GM19397 (cell line): ENCODE measurements around the gene SMDT1.
A peak's percentile ranks its signal among the peaks of the same experiment; 100 is the strongest.
"Not testable (repeated sequence)": the region's sequence is repeated elsewhere in the genome, so short reads cannot be mapped to it uniquely, and the experiment has no call there.

Experiments
- ATAC-seq: cut with Tn5 transposase; IDR thresholded peaks from one replicate; pipeline ENCODE4 v1.9.1; 2021; ENCODE audit warnings: mild to moderate bottlenecking, moderate library complexity; ENCODE audit not compliant: unreplicated experiment

The SMDT1 gene

DNA sequence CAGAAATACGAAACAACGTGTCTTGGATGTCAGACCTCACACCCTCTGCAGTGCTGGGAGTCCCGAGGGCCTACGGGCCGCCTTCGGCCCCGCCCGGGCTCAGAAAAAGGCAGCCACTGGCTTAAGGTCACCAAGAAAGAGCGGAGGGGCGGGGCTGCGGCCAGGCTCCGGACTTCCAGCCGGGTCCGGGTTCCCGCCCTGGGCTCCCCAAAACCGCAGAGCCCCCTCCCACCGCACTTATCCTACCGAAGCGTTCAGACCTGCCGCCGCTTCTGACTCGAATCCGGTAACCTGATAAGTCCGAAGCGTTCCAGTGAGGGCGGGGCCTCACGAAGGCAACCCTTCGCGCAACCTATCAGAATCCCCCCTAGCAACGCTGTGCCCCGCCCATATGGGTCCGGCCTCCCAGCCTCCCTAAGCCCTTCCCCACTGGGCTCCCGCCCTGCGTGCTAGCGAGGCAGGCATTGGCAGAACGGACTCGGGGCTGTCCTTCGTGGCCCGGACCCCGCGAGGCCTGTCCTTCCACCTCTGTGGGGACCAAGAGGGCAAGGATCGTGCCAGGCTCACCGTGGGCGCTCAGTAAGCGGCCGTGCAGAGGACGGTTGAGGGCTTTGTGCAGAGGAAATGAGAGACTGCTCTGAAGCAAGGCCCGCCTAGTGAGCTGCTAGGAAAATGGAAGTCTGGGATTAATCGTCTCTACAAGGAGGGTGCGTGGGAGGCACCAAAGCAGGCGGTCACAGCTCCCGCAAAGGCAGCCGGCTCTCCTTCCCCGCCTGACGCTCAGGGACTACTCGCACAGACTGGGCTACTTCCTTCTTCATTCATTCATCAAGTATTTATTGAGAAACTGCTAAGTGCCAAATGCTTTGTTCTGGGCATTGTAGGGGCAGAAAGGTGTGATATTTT lies 8.7 kb upstream of the SMDT1 start, which contains the start of gene NAGA:
TSS of gene NAGA (minus strand) at position 296 of the 906 bp plus-strand sequence. CDS start 515 bp downstream, outside the sequence.
- peak; percentile 87 for ATAC-seq

DNA sequence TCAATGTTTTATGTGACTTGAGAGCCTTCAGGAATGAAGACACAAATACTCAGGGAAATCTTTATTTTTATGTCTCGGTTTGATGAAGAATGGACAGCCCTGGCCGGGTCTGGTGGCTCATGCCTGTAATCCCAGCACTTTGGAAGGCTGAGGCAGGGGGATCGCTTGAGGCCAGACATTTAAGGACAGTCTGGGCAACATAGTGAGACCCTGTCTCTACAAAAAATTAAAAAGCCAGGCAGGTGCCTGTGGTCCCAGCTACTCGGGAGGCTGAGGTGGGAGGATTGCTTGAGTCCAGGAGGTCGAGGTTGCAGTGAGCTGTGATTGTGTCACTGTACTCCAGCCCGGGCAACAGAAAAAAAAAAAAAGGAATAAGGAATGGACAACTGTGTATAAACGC lies 8.0 kb upstream of the SMDT1 start:
- not testable (repeated sequence) for ATAC-seq

DNA sequence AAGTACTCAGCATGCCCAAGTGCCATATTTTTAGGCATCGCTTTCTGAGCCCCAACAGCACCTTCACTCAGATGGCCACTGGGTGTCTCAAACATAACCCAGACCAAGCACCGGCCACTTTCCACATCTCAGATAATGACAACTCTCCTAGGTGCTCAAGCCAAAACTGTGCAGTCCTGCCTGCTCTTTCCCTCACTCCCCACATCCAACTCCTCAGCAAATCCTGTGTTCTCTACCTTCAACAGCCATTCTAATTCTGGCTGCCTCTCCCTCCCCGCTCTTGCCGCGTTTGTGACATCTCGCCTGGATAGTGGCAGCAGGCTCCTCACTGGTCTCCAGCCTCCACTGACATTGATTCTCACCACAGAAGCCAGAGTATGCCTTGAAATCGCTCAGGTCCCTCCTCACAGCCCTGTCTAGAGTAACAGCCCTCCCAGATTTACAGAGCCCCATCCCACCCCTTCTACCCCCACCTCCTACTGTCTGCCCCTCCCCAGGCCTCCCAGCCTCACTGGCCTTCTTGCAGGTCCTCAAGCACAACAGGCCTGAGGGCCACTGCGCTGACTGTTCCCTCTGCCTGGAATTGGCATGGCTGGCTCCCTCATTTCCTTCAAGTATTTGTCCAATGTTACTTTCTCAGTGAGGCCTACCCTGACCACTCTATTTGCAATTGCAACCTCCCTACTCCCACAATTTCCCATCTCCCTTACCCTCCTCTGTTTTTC lies 6.7 kb upstream of the SMDT1 start:
- ATAC-seq: no peak

DNA sequence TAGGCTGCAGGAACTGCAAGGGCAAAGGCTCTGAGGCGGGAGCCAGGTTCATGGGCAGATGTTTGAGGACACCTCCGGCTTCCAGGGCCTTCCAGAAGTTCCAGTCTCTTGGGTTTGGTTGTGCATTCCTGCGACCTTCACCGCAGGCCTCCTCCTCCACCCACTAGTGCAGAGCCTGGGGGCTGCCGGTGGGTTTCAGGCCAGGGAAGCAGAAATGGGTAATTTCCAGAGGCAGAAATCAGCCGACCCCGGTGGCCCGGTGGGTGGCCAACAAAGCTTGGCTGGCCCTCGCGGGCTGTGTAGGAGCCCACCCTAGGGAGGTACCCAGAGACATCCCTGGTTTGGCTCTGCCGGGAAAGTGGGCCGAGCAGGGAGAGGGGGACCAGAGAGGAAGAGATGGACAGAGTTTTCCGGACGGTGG lies 5.9 kb upstream of the SMDT1 start:
- ATAC-seq: no peak

DNA sequence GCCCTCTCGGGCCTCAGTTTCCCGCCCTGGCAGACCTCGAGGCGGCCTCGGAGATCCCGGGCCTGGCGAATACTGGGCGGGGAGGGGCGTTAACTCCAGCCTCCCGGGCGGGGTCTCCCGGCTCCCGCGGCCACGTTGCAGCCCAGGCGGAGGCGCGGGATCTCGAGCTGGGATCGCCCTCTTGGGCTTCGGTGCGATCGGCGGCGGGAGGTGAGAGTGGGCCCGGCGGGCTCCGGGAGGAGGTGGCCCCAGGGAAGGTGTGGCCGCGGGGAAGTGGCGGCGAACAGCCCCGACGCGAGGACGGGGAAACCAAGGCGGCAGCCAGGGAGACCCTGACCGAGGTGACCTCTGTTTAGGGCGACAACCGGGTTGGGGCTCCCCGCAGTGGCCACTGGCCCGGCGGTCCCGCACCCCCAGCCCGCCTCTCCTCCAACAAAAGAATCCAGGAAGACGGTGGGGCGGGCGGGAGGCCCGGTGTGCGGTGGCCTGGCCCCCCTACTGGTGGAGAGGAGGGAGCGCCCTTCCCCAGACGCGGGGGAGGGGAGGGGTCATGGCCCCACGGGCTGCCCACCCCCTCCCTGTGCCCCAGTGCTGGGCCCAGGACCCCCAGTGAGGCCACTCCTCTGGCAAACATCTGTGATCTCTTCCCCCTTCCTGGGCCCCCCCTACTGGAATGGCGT lies 5.2 kb upstream of the SMDT1 start, which contains the start of gene PHETA2:
TSS of gene PHETA2 (plus strand) at position 117 of the 680 bp plus-strand sequence. CDS start 3,046 bp downstream, outside the sequence.
- ATAC-seq: no peak

DNA sequence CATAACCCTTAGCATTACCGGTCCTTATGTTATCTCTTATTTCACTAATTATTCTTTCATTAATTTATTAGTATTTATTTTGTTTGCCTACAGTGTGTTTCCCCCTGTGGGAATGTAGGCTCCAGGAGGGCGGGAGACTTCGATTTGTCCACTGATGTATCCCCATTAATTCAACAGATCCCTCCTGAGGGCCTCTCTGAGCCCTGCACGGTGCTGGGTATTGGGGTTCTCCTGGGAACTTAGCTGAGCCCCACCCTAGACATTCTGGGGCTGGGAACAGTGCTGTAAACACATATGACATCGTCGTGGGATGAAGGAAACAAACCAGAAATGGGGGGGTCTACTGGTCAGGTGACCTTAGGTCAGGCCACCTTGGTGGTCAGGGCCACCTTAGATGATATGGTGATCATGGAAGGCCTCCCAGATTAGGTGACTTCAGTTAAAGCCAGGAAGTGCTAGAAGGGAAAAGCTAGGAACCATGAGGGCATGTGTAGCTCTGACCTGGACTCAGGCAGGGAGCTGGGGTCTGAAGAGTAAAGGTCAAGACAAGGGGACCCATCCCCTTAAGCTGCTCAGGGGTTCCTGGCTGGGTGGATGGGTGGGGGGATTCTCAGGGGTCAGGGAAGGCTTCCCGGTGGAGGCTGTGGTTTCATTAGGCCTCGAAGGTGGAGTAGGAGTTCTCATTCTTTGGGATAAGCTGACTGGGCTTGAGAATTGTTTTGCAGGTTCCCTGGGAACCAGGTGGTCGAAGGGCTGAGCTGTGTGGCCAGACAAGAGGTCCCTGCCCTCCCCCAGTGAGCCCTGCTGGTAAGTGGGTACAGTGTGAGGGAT lies 4.4 kb upstream of the SMDT1 start:
- no peak for ATAC-seq

DNA sequence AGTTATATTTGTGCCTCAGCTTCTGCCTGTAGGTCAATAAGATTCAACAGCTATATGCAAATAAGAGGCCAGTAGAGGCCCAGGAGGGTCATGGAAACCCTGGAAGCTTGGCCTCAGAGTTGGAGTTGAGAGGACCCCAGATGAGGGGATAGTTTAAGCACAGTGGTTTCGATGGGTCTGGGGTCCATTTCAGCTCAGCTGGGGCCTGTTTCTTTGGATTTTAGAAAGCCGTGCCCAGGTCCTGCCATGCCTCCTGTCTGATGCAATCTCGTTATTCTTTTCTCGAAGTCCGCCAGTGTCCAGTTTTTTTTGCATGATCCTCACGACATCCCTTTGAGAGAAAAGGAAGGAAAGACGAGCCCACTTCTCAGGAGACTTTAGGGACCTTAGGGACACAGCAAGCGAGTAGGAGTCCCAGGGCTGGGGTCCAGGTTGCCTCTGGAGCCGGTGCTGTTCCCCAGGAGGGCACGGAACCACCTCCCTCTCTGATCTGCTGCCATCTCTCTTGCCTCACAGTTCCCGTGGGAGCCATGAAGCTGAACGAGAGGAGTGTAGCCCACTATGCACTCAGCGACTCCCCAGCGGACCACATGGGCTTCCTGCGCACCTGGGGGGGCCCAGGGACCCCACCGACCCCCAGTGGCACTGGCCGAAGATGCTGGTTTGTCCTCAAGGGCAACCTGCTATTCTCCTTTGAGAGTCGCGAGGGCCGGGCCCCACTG lies 2.6 kb upstream of the SMDT1 start:
- ATAC-seq: no peak

DNA sequence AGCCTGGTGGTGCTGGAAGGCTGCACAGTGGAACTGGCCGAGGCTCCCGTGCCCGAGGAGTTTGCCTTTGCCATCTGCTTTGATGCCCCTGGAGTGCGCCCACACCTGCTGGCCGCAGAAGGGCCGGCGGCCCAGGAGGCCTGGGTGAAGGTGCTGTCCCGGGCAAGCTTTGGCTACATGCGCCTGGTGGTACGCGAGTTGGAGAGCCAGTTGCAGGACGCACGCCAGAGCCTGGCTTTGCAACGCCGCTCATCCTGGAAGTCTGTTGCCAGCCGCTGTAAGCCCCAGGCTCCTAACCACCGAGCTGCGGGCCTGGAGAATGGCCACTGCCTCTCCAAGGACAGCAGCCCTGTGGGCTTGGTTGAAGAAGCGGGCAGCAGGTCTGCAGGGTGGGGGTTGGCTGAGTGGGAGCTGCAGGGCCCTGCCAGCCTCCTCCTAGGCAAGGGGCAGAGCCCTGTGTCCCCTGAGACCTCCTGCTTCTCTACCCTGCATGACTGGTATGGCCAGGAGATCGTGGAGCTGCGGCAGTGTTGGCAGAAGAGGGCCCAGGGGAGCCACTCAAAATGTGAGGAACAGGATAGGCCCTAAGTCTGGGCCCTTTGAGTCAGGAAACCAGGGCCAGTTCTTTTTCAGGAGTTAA lies 1.9 kb upstream of the SMDT1 start:
- ATAC-seq: no peak

DNA sequence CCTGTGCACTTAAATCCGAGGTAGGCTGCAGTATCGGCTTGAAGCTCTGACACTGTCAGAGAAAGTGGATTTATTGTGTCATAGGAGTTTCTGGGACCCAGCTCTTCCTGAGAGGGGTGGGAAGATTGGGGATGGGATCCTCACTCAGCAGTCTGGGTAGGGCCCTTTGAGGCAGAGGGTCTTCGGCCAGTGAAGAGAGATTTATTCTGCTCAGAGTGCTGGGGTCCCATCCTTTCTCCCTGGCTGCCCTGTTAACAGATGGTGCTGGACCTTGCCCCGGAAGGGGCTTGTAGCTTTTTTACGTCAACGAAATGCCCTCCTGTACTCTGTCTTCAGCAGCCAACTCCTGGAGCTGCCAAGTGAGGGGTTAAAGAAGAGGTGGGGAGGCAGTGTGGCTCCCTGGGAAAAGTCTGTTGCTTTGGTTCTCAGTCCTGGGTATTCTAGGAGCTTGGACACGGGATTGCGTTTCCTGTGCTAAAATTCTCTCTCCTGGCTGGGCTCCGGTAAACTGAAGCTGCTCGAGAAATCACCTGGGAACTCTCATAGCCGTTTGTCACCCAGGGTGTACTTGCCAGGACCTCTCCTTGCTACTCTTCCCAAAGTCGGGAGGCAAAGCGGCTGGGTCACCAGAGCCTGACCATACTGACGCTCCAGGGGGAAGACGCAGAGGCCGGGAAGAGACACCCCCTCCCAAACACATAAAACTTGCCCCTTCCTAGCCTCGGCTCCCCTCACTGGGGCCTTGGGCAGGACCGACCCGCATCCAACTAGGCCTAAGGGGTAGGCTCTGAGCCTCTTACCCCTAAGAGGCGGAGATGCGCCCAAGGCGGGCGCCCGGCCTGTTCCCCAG lies 806 bp upstream of the SMDT1 start:
- ATAC-seq: peak; percentile 3

DNA sequence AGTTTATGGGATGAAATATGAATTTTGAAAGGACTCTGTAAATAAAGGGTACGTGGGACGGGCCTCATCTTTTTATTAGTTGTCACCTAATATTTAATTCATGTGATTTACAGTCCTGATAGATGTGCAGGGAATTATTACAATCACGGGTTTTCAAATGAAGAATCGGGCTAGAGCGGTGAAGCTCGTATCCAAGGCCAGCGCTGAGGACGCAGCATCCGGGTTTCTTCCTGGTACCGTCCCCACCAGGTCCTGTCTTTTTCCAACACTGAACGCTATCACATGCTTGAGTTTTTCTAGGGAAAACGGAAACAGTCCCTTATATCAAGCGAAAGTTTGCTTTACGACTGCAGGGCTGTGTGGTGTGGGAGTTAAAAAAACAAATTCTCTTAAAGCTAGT lies 787 bp downstream of the SMDT1 start:
- ATAC-seq: no peak

DNA sequence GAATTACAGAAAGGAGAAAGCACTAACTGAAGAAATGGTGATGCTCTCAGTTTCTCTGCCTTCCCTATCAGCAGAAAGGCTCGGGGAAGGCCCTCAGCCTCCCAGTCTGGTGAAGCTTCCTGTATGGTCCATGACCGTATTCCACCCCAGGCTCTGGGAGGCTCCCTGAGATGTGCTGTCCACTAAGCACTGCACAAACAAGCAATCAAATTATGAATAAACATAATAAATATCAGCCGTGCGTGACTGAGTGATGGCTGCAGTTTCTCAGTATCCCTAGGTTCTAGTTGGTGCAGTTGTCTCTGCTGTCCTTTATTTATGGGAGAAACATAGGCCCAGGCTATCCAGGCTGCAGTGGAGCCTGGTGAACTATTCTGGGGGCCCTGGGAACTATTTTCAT lies 3.6 kb downstream of the SMDT1 start:
- no peak for ATAC-seq

DNA sequence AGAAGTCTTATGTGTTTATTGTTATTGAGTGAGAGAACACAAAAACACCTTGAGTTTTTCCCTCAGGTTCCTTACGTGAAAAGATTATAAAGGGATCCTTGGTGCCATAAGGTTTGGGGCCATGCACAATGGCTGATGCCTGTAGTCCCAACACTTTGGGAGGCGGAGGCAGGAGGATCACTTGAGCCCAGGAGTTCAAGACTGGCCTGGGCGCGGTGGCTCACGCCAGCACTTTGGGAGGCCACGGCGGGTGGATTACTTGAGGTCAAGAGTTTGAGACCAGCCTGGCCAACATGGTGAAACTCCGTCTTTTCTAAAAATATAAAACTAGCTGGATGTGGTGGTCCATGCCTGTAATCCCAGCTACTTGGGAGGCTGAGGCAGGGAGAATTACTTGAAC lies 5.4 kb downstream of the SMDT1 start:
- ATAC-seq: no peak

DNA sequence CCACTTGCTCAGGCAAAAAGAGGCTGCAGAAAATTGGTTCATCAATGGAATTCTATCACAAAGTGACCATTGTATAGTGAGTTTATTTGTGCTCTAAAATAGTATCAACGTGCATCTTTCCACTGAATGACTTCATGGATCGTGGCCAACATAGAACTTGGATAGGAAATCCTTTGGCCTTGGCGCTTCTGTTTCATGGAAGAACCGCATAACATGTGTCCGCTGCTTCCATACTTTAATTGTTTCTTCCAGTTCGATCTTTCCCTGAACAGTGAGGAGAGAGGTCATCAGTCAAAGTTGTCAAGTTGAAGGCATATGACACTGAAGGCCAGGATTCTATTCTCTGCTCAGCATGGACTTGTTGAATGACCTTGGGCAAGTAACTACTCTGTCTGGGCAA lies 6.6 kb downstream of the SMDT1 start:
- no peak for ATAC-seq

DNA sequence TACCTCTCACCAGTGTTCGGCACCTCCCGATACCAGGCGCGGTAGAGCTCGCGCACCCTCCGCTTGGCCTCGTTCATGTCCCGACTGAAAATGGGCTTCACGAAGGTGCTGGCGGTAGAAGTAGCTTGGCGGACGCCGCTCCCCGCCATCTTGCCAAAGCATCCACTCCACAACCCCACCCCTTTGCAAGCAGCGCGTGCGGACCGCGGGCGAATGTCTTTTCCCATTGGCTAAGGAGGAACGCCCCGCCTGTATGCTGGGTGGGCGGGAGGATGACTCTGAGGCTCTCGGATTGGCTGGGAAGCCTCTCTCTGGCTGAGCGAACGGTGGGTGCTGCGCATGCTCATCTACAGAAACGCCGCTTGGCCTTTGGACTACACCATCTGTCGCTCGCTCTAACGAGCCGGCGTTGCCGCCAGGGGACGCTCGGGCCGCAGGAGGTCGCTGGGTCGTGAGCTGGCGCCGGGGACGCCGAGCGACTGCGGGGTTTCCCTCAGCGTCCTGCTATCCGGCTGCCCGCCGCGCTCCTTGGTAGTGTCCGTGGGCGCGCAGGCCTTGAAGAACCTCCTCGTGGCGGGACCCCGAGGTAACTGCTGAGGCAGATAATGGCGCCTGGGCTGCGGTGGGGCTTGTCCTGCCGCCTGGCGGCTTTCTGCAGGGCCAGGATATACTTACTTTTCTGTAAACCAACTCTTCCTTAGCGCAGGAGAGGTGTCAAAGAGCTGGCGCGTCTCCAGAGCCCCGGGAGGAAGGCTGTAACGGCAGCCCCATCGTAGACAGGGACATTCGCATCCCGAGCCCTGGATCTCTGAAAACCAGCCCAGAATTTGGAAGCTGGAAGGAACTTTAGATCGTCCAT lies 11.3 kb downstream of the SMDT1 start, which contains the start of gene NDUFA6:
TSS of gene NDUFA6 (minus strand) at position 177 of the 859 bp plus-strand sequence. CDS start at position 149, 28 bp downstream.
- ATAC-seq: peak; percentile 93

DNA sequence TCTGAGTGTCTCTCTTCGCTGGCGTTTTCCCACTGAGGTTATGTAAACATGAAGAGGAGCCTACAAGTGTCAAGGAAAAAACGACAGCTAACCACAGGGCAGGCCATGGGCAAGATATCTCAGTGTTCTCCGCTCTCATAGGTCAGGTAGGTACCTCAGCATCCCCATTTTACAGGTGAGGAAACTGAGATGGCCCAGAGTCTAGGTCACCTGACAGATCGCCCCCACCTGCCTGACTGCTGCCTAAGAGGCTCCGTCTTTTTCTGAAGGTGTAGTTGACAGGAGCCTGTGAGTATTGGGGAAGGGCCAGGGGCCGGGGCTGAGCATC lies 11.9 kb downstream of the SMDT1 start:
- ATAC-seq: no peak

DNA sequence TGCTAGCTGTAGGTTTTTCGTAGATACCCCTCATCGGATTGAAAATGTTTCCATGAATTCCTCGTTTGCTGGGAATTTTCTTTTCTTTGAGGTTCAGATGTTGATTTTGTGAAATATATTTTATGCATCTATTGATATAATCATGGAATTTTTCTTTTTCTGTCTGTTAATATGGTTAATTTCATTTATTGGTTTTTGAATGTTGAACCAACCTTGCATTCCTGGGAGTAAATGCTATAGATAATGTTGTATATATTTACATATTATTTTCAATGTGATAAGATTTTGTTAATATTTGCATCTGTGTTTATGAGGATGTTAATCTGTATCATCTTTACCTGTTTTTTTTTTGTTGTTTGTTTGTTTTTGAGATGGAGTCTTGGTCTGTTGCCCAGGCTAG lies 21.7 kb downstream of the SMDT1 start:
- ATAC-seq: no peak

DNA sequence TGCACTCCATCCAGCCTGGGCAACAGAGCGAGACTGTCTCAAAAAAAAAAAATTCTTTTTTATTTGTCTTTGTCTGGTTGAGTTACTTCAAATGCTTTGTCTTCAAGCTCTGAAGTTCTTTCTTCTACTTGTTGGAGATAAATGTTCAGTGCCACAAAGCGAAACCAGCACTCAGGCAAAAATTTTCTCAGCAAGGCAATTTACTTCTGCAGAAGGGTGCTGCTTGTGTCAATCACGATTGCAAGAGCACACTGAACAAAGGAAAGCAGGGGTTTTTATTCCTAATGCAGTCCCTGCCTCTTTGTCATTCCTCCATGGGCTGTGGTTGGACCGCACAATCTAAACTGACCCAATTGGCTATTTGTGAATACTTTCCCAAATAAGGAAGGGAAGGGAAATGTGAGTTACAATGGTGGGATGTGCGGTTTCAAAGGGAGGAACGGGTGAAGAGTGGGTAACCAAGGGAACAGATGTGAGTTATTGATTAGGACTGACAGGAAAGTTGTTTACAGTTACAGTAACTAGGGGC lies 24.9 kb downstream of the SMDT1 start:
- ATAC-seq: not testable (repeated sequence)
